GM19452 (cell line): ENCODE data around the gene TTC7B.

Source experiments
- ATAC-seq: cut with Tn5 transposase; IDR thresholded peaks from one replicate; pipeline ENCODE4 v1.9.1; 2021; ENCODE audit not compliant: unreplicated experiment

TTC7B gene

GRCh38 chr14:90580377-90581335 is 235.6 kb downstream of the TTC7B start:
- ATAC-seq: no peak

- ATAC-seq: no peak
These were observed 236.4 kb downstream of the TTC7B start for GRCh38 chr14:90579816-90580215.

DNA sequence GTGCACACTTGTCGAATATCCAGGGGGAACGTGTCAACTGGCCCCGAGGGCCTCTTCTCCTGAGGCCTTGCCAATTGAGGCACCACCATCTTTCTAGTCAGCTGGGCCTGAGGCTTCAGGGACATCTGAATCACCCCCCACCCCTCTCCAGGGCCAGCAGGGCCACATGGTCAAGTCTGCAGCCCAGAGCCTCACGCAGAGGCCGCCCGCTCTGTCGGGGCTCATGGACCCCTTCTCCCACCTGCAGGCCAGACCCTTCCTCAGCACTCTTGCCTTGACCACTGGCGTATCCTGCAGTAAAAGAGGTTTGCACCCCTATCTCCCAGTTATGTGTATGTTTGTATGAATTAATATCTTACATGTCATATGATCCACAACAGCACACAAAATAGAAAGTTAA is 237.1 kb downstream of the TTC7B start:
- no peak for ATAC-seq

GRCh38 chr14:90578283-90578985 is 237.8 kb downstream of the TTC7B start:
- ATAC-seq: no peak

DNA sequence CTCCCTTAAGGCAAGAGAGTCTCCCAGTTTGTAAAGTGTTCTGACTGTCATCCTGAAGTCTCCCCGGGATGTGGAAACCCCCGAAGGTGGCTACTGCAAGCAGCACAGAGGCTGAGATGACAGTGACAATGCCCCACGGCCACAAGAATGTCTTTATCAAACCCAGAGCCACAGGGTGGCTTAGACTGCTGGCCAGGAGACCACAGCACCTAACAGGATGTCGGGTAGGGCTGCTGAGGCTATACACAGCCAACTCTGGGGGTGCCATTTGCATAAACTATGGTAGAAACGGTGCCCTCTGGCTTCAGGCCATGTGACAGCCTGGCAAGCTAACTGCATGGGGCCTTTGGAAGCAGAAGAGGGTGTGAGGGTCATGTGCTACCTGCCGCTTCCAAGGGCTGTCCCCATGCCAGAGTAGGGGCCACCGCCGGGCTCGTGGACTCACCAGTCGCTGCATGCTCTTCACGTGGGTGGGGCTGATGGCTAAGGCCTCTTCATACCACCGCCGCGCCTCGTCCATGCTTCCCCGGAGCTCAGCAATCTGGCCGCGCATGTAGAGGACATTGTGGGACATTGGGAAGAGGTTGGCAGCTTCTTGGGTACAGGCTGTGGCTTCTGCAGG is 238.5 kb downstream of the TTC7B start:
- no peak for ATAC-seq

DNA sequence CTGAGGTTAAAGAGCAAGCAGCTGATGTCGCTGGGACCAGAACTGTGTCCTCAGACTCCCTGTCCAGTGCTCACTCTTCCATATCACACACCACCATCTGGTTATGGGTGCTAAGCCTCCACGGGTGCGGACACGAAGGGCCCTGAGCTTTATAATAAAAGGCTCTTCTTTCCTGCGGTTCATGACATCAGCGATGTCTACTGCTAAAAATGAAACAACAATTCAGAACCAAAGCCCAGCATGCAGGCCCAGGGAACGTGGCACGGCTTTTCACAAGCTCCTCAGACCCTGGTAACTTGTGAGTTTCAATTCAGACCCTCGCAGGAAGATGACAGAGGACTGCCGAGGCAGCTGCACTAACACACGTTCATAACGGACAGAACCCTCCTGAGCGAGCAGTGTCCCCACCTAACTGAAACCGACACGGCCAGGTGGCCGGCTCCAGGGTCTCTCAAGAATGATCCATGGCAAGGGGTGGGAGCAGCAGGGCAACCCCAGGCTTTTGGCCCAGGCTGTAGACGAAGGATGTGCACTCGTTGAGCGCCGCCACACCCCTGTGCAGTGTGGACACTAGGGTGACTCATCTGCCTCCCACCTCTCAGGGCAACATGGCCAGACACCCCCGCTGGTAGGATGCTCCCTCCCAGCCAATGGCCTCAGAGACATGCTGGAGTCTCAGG is 239.1 kb downstream of the TTC7B start:
- no peak for ATAC-seq

DNA sequence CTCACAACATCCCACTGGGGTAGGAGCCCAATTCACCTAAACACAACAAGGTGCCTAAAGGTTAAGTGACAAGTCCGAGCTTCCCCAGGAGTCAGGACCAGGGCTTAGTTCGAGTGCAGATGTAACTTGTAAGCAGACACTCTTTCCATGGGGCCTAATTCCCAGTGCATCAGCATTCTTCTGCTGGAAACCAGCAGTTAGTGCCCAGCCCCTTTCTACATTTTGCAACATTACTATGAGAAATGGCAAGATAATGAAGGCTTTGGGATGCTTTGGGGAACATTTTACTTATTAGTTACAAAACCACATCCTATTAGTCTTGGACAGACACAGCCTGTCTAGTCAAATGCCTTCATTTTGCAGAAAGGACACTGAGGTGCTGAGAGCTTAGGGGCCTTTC is 239.6 kb downstream of the TTC7B start:
- no peak for ATAC-seq

- no peak for ATAC-seq
These were observed 240.4 kb downstream of the TTC7B start for GRCh38 chr14:90575781-90576180.

GRCh38 chr14:90575336-90575735 is 240.9 kb downstream of the TTC7B start:
- no peak for ATAC-seq

DNA sequence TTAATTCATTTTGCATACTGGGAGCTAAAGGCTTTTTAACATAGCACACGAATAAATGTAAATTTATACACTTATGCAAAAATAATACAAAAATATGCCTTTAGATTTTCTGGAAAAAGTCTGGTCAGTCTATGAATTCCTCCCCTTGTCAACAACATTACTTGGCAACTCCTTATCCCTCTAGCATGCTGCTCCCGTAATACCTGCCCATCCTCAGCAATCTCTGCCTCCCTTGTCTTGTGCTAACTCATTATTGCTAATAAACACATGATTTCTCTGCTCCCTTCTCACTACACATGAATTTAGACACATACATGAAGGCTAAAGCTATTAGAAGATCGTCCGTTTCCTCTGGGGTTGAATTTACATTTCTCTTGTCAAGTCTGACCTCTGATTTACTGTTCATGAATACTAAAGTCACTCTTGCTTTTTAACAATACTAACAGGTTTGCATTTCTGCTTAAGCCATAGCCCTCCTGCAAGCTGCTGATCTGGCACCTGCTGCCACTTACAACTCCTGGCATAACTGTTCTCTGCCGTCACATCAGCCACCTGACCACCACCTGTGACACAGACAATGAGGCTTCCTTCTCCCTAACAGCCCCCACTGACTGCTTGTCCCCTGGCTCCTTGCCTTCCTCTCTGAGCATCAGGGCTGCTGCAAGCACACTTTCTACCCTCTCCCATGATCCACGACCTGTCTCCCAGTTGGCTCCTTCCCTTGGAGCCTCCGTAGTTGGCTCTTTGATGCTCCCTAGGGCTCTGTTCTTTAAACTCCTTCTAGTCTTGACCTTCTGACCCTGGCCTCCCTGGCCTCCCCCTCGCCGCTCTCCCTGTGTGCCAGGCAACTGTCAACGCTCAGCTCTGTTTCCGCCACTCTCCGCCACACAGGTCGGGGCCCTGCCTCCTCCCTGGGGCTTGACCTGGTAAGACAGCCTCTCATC is 241.8 kb downstream of the TTC7B start:
- no peak for ATAC-seq

DNA sequence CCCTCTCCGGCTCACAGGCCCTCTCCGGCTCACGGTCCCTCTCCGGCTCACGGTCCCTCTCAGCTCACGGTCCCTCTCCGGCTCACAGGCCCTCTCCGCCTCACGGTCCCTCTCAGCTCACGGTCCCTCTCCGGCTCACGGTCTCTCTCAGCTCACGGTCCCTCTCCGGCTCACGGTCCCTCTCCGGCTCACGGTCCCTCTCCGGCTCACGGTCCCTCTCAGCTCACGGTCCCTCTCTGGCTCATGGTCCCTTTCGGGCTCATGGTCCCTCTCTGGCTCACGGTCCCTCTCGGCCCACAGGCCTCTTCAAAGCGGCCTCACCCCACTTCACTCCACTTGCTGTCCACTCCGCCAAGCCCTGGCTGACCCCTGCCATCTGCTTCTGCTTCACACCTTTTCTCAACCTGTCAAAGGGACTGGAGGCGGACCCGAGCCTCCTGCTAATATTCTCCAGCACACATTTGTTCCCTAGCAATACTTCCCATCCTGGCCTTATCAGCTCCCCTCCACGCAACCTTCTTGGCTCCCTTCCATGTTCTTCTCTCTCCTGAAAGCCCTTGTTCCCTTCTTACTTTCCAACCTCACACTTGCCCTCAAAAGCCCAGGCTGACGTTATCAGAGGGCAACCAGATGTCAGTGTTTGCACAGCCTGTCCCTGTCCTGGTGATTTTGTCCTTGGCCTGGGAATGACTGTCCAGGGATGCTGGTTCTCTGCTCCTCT is 242.7 kb downstream of the TTC7B start:
- ATAC-seq: no peak

DNA sequence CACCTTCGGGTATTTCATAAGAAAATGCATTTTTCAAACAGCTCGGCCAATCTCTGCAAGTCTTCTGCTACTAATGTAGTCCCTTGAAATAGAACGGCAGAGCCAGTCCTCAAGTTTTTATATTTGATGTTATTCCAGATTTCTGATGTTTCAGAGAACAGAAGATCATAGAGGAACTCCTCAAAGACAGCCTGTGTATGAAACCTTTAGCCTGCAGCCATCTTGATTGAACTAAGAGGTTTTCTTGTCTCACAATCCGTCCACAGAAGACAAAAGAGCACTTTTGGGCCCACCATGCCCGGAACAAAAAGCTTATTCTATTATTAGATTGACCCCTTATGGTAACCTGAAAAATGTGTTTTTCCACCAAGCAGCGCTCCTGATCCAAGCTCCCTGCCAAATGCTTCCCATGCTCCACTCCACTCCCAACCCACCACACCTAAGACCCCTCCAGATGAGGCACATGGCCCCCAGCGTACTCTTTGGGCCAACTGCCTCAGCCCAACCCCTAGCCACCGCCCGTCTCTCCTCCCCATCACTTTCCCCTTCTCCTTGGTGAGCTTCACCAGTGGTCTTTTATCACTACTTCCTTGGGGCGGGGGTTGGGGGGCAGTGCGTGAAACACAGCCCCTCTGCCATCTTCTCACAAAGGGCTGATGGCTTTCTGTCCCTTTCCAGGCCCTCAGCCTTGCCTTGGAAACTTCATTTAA is 243.6 kb downstream of the TTC7B start:
- no peak for ATAC-seq

GRCh38 chr14:90571149-90571947 is 244.9 kb downstream of the TTC7B start:
- no peak for ATAC-seq

DNA sequence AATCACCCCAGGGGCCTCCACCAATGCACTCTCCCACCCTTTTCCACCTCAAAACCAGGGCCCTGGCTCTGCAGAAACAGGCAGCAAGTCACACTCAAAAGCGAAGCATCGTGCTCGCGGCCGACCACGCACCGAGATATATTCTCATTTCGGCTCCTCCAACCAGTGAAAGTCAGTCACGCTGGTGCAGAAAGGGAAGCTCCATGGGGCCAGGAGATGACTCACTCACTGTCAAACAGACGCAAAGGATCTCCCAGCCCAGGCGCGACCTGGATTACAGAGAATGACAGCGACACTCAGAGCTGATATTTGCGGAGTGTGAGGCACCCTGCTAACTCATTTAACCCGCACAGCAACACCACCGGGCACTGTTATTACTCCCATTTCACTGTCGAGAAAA is 245.8 kb downstream of the TTC7B start:
- no peak for ATAC-seq

- no peak for ATAC-seq
These were observed 246.4 kb downstream of the TTC7B start for GRCh38 chr14:90569606-90570387.

- no peak for ATAC-seq
These were observed 247.0 kb downstream of the TTC7B start for GRCh38 chr14:90569201-90569600.

DNA sequence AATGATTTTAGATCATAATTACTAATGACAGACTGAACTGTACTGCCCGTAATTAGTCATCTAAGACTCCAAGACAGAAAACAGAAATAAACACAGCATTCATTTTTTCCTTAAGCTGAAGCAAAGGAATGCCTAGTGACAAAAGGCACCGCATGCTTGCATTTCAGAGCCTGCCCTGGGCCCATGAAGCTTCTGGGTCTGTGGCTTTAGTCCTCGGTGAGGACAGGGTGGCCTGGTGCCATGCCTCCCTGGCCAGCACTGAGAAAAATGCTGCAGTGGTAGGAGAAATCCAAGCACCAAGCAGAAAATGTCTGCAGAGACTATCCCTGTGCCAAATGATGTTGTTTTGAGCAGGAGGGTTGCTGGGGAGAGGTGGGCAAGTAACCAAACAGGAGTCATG is 247.8 kb downstream of the TTC7B start:
- no peak for ATAC-seq
